ENCODE data around the gene NOPCHAP1. TPM values are rescaled to one million over a fixed set of nuclear protein-coding genes. Genes with fewer than 3 reads are reported as not detected.

NOPCHAP1 gene
- total and polyA plus RNA-seq, 10 of the 15 experiments (the other 5 are each of a cell fraction or from before 2014, with no cell fraction given): 28.0 to 115 (median 40.9) TPM

- ChIA-PET CTCF (interaction anchor here (1.2 to 1.7 kb wide), 4 partner anchors 9 to 30 kb away, joined by 3 to 5 read pairs (median 4); no protein-coding TSS in a partner anchor), RAD21 (ENCODE audit: unreplicated experiment) (interaction anchor here (1.0 kb wide), 1 partner anchor 44 kb away, joined by 3 read pairs; no protein-coding TSS in a partner anchor), POLR2A (no interaction called here), SMC1A (ENCODE audit: uncharacterized antibody, unreplicated experiment) (interaction anchor here (0.7 to 1.9 kb wide), 8 partner anchors 9 to 652 kb away, joined by 3 to 9 read pairs (median 4); no protein-coding TSS in a partner anchor)
- in situ Hi-C loops (cut with MboI): no loop called here
- ATAC-seq (peak; percentile 62), FAIRE-seq (no peak), DNase-seq (ENCODE audit: low read depth, low spot score) (no peak)
- H3K4me1 ChIP-seq (ENCODE audit: control insufficient read depth, insufficient read depth, low read length): peaks cover 29% of the 10 kb centered on the region
- no peaks in the 10 kb centered on the region; a peak in 1 of 4 replicates for H3K36me3 ChIP-seq (ENCODE audit: control insufficient read depth in 2 of 2, insufficient read depth in 2 of 2, low read length in 1 of 2)
- peaks cover 4% of the 10 kb centered on the region; the same call in 2 of the 3 replicates for H3K9me3 ChIP-seq (replicated peaks; ENCODE audit: control insufficient read depth, insufficient read depth, low read length)
- no TSS peak for BruUV-seq (replicated peaks)
- WGBS (ENCODE audit: insufficient coverage, insufficient replicate concordance, low lambda C conversion rate, missing lambda C conversion rate): 52% methylated on average over 2 of the region's 2 CpGs
- no peak overlapping the region for H3K9ac ChIP-seq (ENCODE audit: control insufficient read depth, insufficient read depth, low read length)
- no peaks in the 10 kb centered on the region for H3K79me2 ChIP-seq (ENCODE audit: control insufficient read depth, insufficient read depth, low read length)
- peak overlapping the region; percentile 34; the same call in 1 of the 2 replicates for H3K4me2 ChIP-seq (ENCODE audit: control insufficient read depth, insufficient read depth)
- no peak overlapping the region for H3K4me3 ChIP-seq
- H4K20me1 ChIP-seq (ENCODE audit: control insufficient read depth, insufficient read depth): no peaks in the 10 kb centered on the region
- TF ChIP-seq RUNX3 (IDR thresholded peaks at IDR 0.05; ENCODE audit: low read length) (0 out of 2 replicates have a peak, but pooled peaks have one; percentile 13), JUNB (IDR thresholded peaks at IDR 0.05) (peak; percentile 25; the same call in 1 of the 2 replicates), TARDBP (IDR thresholded peaks at IDR 0.05; ENCODE audit: borderline replicate concordance) (no peak), IRF3 (IDR thresholded peaks at IDR 0.05) (no peak), HSF1 (IDR thresholded peaks at IDR 0.05; ENCODE audit: low read depth, low read length) (no peak), MTA2 (IDR thresholded peaks at IDR 0.05; ENCODE audit: low read depth) (no peak), MEF2B (IDR thresholded peaks at IDR 0.05; ENCODE audit: partially characterized antibody, poor library complexity, severe bottlenecking) (no peak)
- TF ChIP-seq, protein P1, sequence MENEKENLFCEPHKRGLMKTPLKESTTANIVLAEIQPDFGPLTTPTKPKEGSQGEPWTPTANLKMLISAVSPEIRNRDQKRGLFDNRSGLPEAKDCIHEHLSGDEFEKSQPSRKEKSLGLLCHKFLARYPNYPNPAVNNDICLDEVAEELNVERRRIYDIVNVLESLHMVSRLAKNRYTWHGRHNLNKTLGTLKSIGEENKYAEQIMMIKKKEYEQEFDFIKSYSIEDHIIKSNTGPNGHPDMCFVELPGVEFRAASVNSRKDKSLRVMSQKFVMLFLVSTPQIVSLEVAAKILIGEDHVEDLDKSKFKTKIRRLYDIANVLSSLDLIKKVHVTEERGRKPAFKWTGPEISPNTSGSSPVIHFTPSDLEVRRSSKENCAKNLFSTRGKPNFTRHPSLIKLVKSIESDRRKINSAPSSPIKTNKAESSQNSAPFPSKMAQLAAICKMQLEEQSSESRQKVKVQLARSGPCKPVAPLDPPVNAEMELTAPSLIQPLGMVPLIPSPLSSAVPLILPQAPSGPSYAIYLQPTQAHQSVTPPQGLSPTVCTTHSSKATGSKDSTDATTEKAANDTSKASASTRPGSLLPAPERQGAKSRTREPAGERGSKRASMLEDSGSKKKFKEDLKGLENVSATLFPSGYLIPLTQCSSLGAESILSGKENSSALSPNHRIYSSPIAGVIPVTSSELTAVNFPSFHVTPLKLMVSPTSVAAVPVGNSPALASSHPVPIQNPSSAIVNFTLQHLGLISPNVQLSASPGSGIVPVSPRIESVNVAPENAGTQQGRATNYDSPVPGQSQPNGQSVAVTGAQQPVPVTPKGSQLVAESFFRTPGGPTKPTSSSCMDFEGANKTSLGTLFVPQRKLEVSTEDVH (IDR thresholded peaks at IDR 0.05; ENCODE audit: low read depth, partially characterized antibody): no peak
- H2AFZ ChIP-seq (ENCODE audit: control insufficient read depth, low read depth, low read length): no peak overlapping the region
- intact Hi-C loops (cut with micrococcal nuclease; ENCODE audit: unreplicated experiment): no loop called here
- 0 out of 2 replicates have a peak overlapping the region, but pooled peaks have one; percentile 45 for H3K27ac ChIP-seq (ENCODE audit: control insufficient read depth, insufficient read depth)
- H3K27me3 ChIP-seq (replicated peaks in 1 of 2; ENCODE audit: control insufficient read depth in 2 of 2, insufficient read depth in 2 of 2, low read length in 1 of 2): no peaks in the 10 kb centered on the region
These were observed 47.7 kb downstream of the NOPCHAP1 start for GRCh38 chr12:105033851-105034250.

Other genes with a start within 250 kb of the NOPCHAP1 start
- gene SLC41A2, start 28.0 kb upstream of the NOPCHAP1 start, total RNA-seq (2014; rRNA removed): 16.8 and 22.5 TPM in 2 replicates
- 18.2 and 18.8 TPM in 2 replicates for gene SLC41A2, start 28.0 kb upstream of the NOPCHAP1 start, total RNA-seq (2014; rRNA removed; fragmentation: Illumina TruSeq; extraction: Trizol)
- 18.5 and 19.0 TPM in 2 replicates for gene SLC41A2, start 28.0 kb upstream of the NOPCHAP1 start, total RNA-seq (2021)
- gene SLC41A2, start 28.0 kb upstream of the NOPCHAP1 start, polyA plus RNA-seq (2011; rRNA removed): 8.3 and 14.2 TPM in 2 replicates
- gene SLC41A2, start 28.0 kb upstream of the NOPCHAP1 start, polyA plus RNA-seq (2014; fragmentation: Illumina TruSeq; extraction: Trizol): 14.1 and 17.3 TPM in 2 replicates
- gene SLC41A2, start 28.0 kb upstream of the NOPCHAP1 start, polyA plus RNA-seq (2014; fragmentation: Nextera tagmentation; extraction: Ambion mirVana): 1 to 10 TPM; 3.5 to 9.2 TPM
- gene SLC41A2, start 28.0 kb upstream of the NOPCHAP1 start, polyA plus RNA-seq (2014; rRNA removed): 5.7 and 13.0 TPM in 2 replicates
- gene SLC41A2, start 28.0 kb upstream of the NOPCHAP1 start, polyA plus RNA-seq (2016; fragmentation: Nextera tagmentation; extraction: Ambion mirVana): 1 to 10 TPM; 9.3 to 9.5 TPM
- gene ALDH1L2, start 98.1 kb downstream of the NOPCHAP1 start, total RNA-seq (2014; rRNA removed): 6.6 and 6.7 TPM in 2 replicates
- 6.5 and 6.9 TPM in 2 replicates for gene ALDH1L2, start 98.1 kb downstream of the NOPCHAP1 start, total RNA-seq (2014; rRNA removed; fragmentation: Illumina TruSeq; extraction: Trizol)
- gene ALDH1L2, start 98.1 kb downstream of the NOPCHAP1 start, total RNA-seq (2021): 12.0 and 13.2 TPM in 2 replicates
- gene ALDH1L2, start 98.1 kb downstream of the NOPCHAP1 start, polyA plus RNA-seq (2011; rRNA removed): 0.15 and 0.45 TPM in 2 replicates
- gene ALDH1L2, start 98.1 kb downstream of the NOPCHAP1 start, polyA plus RNA-seq (2014; fragmentation: Illumina TruSeq; extraction: Trizol): 13.7 and 18.9 TPM in 2 replicates
- gene ALDH1L2, start 98.1 kb downstream of the NOPCHAP1 start, polyA plus RNA-seq (2014; fragmentation: Nextera tagmentation; extraction: Ambion mirVana): 1 to 10 TPM; 1.8 to 2.1 TPM
- gene ALDH1L2, start 98.1 kb downstream of the NOPCHAP1 start, polyA plus RNA-seq (2014; rRNA removed): 7.8 and 10.7 TPM in 2 replicates
- 10 to 100 TPM; 10.4 to 10.6 TPM for gene ALDH1L2, start 98.1 kb downstream of the NOPCHAP1 start, polyA plus RNA-seq (2016; fragmentation: Nextera tagmentation; extraction: Ambion mirVana)
- 41.3 and 43.9 TPM in 2 replicates for gene WASHC4, start 121.4 kb downstream of the NOPCHAP1 start, total RNA-seq (2014; rRNA removed)
- gene WASHC4, start 121.4 kb downstream of the NOPCHAP1 start, total RNA-seq (2014; rRNA removed; fragmentation: Illumina TruSeq; extraction: Trizol): 46.2 and 50.3 TPM in 2 replicates
- gene WASHC4, start 121.4 kb downstream of the NOPCHAP1 start, total RNA-seq (2021): 29.4 and 31.1 TPM in 2 replicates
- gene WASHC4, start 121.4 kb downstream of the NOPCHAP1 start, polyA plus RNA-seq (2011; rRNA removed): 50.6 and 88.5 TPM in 2 replicates
- 33.5 and 41.1 TPM in 2 replicates for gene WASHC4, start 121.4 kb downstream of the NOPCHAP1 start, polyA plus RNA-seq (2014; fragmentation: Illumina TruSeq; extraction: Trizol)
- 10 to 100 TPM; 16.0 to 18.4 TPM for gene WASHC4, start 121.4 kb downstream of the NOPCHAP1 start, polyA plus RNA-seq (2014; fragmentation: Nextera tagmentation; extraction: Ambion mirVana)
- gene WASHC4, start 121.4 kb downstream of the NOPCHAP1 start, polyA plus RNA-seq (2014; rRNA removed): 15.6 and 30.7 TPM in 2 replicates
- gene WASHC4, start 121.4 kb downstream of the NOPCHAP1 start, polyA plus RNA-seq (2016; fragmentation: Nextera tagmentation; extraction: Ambion mirVana): 10 to 100 TPM; 34.4 to 40.5 TPM
- gene APPL2, start 249.9 kb downstream of the NOPCHAP1 start, total RNA-seq (2014; rRNA removed): 11.0 and 11.1 TPM in 2 replicates
- 11.1 and 11.8 TPM in 2 replicates for gene APPL2, start 249.9 kb downstream of the NOPCHAP1 start, total RNA-seq (2014; rRNA removed; fragmentation: Illumina TruSeq; extraction: Trizol)
- 6.3 and 8.2 TPM in 2 replicates for gene APPL2, start 249.9 kb downstream of the NOPCHAP1 start, total RNA-seq (2021)
- 14.2 and 20.9 TPM in 2 replicates for gene APPL2, start 249.9 kb downstream of the NOPCHAP1 start, polyA plus RNA-seq (2011; rRNA removed)
- gene APPL2, start 249.9 kb downstream of the NOPCHAP1 start, polyA plus RNA-seq (2014; fragmentation: Illumina TruSeq; extraction: Trizol): 11.6 and 24.1 TPM in 2 replicates
- gene APPL2, start 249.9 kb downstream of the NOPCHAP1 start, polyA plus RNA-seq (2014; fragmentation: Nextera tagmentation; extraction: Ambion mirVana): 1 to 10 TPM; 1.9 to 3.0 TPM
- gene APPL2, start 249.9 kb downstream of the NOPCHAP1 start, polyA plus RNA-seq (2014; rRNA removed): 6.8 and 8.7 TPM in 2 replicates
- 1 to 10 TPM; 4.1 to 6.1 TPM for gene APPL2, start 249.9 kb downstream of the NOPCHAP1 start, polyA plus RNA-seq (2016; fragmentation: Nextera tagmentation; extraction: Ambion mirVana)